HuH-7 (cell line): ENCODE measurements around the gene SALL2.

ENCODE experiments used
- DNase-seq: peaks from one replicate; pipeline ENCODE4 v3.0.0; 2011; ENCODE audit warnings: low spot score

The SALL2 gene

DNA sequence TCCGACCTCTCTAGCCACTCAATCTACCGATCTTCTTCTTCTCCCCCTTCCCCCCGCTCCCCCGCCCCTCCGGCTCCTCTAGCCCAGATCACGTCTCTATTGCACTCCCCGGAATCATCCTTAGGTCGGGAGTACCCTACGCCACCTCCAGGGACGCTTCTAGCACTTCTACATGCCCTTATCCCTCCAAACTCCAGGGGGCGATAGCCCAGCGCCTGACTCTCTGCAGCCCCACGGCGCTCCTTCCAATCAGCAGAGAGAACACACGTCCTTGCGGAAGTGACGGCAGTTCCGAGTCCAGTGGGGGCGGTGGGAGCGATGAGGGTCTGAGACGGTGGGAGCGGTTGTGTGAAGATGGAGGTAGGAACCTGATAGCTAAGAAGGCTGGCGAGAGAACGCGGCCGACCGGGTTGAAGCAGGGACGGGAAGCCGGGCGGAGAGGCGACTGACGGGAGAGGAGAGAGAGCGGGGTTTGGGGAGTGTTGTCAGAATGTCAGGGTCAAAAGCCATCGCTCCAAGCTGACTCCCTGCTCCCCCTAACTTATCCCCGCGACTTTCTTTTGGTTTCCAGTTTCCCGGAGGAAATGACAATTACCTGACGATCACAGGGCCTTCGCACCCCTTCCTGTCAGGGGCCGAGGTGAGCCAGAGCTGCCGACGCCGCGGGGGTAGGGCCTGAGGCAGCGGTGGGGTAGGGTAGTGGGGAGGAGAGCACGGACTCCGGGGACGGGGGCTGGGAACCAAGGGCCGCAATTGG lies 49.0 kb downstream of the SALL2 start, which contains the start of the genes RAB2B and TOX4:
Gene RAB2B, minus strand, starts transcription at position 35 of the 757 bp plus-strand sequence. CDS start 87 bp downstream, outside the sequence.
Gene TOX4, plus strand, starts transcription at position 271 of the 757 bp plus-strand sequence. Its CDS starts 84 bp downstream, at position 355.
- DNase-seq = peak; percentile 84

DNA sequence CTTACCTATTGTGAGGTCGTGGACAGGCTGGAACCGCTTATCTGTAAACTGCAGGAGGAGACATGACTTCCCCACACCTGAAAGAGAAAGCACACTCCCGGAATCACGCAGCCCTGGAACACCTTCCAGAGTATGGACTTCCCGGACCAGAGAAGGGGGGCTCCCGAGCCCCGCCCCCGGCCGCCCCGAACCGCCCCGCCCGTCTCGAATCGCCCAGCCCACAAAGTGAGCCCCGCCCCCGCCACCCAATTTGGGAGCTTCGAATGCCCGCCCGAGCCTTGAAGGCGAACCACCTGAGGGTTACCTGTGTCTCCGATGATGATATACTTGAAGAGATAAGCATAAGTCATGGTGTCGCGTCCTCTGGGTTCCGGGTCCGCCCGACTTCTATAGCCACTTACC lies 49.6 kb downstream of the SALL2 start:
- DNase-seq = peak; percentile 58

DNA sequence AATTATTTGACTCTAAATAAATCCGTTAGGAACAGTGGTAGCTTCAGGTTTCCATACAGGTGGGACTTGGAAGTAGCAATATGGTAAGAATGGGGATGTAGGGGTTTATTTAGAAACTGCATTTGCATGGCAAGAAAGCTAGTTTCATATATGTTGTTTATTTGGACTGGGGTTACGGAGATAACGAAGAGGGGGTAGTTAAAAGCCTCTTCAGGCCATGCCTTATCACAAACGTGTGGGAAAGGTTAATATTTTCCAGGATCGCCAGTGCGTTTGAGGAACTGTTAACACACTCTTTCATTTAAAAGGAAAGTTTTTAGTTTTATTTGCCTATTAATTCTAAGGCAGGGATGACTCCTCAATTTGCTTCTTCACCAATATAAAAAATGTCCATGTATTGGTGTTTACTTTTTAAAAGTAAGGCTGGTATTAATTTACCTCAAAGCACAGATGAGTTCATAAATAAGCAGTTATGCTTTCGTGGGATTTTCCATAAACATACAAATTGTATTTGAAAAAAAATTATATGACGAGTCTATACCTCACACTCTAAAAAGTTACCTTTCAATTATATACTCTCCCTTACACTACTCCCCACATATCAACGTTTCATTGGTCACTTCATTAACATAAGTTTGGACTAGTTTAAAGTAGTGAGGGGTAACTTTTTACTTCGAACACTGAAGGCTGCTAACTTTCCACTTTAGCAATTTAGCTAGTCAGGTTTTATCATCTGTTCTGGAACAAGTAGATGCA lies 50.2 kb downstream of the SALL2 start:
- peak; percentile 11 for DNase-seq
